ENCODE results near the gene UGT1A8.
A peak's percentile ranks its signal among the peaks of the same experiment; 100 is the strongest.

The UGT1A8 gene

DNA sequence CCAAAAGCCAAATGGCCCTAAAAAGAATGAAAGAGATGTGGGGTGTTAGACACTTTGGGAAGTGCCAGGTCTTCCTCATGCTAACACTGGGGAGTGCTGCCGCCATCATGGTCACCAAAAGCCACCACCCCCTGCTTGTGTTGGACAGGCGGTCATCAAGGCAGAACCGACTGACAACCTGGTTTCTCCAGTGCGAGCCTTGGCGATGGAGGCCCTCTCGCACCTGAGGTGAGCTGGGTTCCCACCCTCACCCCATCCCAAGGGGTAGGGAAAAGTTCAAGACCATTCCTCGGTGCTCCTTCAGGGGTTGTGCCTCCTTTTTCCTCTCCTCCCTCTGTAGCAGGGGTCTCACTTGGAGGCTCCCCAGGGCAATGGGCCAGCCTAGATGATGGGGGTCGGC lies 194.3 kb downstream of the UGT1A8 start:
- CTCF ChIA-PET, result no interaction called here
- no peak overlapping the region for H3K27ac Mint-ChIP-seq
- H3K27me3 Mint-ChIP-seq, result peaks cover 35% of the 10 kb centered on the region
- no peaks in the 10 kb centered on the region for H3K4me1 Mint-ChIP-seq
- no peaks in the 10 kb centered on the region for H3K36me3 Mint-ChIP-seq
- peak; percentile 10 for DNase-seq
- H3K9me3 Mint-ChIP-seq, result no peaks in the 10 kb centered on the region
- no peak overlapping the region for H3K4me3 Mint-ChIP-seq

GRCh38 chr2:233813236-233814055 lies 196.0 kb downstream of the UGT1A8 start:
- no peaks in the 10 kb centered on the region for H3K9me3 Mint-ChIP-seq

GRCh38 chr2:233814056-233814835 lies 196.8 kb downstream of the UGT1A8 start:
- H3K9me3 Mint-ChIP-seq, result no peaks in the 10 kb centered on the region
- no peak overlapping the region for H3K27ac Mint-ChIP-seq
- no peaks in the 10 kb centered on the region for H3K4me1 Mint-ChIP-seq
- peaks cover 35% of the 10 kb centered on the region for H3K27me3 Mint-ChIP-seq
- H3K36me3 Mint-ChIP-seq, result no peaks in the 10 kb centered on the region
- CTCF ChIA-PET, result no interaction called here
- no peak overlapping the region for H3K4me3 Mint-ChIP-seq
- DNase-seq, result peak; percentile 19

More at GRCh38 chr2:233813236-233814055, 196.0 kb downstream of the UGT1A8 start:
- no peaks in the 10 kb centered on the region for H3K36me3 Mint-ChIP-seq
- CTCF ChIA-PET, result no interaction called here
- no peak overlapping the region for H3K27ac Mint-ChIP-seq
- DNase-seq, result no peak
- H3K4me1 Mint-ChIP-seq, result no peaks in the 10 kb centered on the region
- peaks cover 40% of the 10 kb centered on the region for H3K27me3 Mint-ChIP-seq
- H3K4me3 Mint-ChIP-seq, result no peak overlapping the region

DNA sequence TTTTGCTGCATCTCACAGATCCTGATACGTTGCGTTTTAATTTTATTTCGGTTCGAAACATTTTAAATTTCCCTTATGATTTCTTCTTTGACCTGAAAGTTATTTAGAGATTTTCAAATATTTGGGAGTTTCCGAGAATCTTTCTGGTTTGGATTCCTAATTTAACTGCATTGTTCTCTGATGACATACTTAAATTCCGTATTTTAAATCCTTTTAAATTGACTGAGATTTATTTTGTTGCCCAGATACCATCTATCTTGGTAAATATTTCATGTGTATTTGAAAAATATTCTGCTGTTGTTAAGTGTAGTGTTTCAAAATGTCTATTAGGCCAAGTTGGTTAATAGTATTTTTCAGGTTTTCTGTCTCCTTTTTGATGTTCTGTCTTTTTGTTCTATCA lies 198.4 kb downstream of the UGT1A8 start:
- CTCF ChIA-PET, result no interaction called here

DNA sequence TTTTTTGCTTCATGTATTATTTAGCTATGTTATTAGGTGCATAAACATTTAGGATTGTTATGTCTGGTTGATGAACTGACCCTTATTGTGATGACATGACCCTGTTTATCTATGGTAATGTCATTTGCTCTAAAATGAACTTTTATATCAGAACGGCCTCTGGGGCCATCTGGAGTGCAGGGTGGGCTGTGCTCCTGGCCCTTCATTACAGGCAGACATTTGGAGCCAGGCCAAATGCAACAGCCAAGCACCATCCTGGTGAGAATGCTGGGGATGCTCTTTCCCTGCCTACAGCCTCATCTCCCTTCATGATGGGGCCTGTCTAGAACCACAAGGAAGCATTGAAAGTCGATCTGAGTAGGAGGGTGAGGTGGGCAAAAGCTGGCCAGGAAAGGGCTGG lies 198.9 kb downstream of the UGT1A8 start:
- no peaks in the 10 kb centered on the region for H3K9me3 Mint-ChIP-seq
- no peak overlapping the region for H3K4me3 Mint-ChIP-seq
- H3K27ac Mint-ChIP-seq, result no peak overlapping the region
- CTCF ChIA-PET, result no interaction called here
- H3K36me3 Mint-ChIP-seq, result no peaks in the 10 kb centered on the region
- no peak for DNase-seq
- H3K4me1 Mint-ChIP-seq, result no peaks in the 10 kb centered on the region
- peaks cover 26% of the 10 kb centered on the region for H3K27me3 Mint-ChIP-seq

More for the DNA sequence above, 198.4 kb downstream of the UGT1A8 start:
- no peak for DNase-seq
- Mint-ChIP-seq H3K4me3 (no peak overlapping the region), H3K36me3 (no peaks in the 10 kb centered on the region), H3K27ac (no peak overlapping the region), H3K27me3 (peaks cover 27% of the 10 kb centered on the region), H3K9me3 (no peaks in the 10 kb centered on the region), H3K4me1 (no peaks in the 10 kb centered on the region)

- no peak for DNase-seq
- no peaks in the 10 kb centered on the region for H3K36me3 Mint-ChIP-seq
- H3K4me1 Mint-ChIP-seq, result no peaks in the 10 kb centered on the region
- no peak overlapping the region for H3K4me3 Mint-ChIP-seq
- CTCF ChIA-PET, result no interaction called here
- H3K27me3 Mint-ChIP-seq, result peaks cover 26% of the 10 kb centered on the region
- no peaks in the 10 kb centered on the region for H3K9me3 Mint-ChIP-seq
- no peak overlapping the region for H3K27ac Mint-ChIP-seq
These were observed 199.3 kb downstream of the UGT1A8 start for GRCh38 chr2:233816771-233817170.

DNA sequence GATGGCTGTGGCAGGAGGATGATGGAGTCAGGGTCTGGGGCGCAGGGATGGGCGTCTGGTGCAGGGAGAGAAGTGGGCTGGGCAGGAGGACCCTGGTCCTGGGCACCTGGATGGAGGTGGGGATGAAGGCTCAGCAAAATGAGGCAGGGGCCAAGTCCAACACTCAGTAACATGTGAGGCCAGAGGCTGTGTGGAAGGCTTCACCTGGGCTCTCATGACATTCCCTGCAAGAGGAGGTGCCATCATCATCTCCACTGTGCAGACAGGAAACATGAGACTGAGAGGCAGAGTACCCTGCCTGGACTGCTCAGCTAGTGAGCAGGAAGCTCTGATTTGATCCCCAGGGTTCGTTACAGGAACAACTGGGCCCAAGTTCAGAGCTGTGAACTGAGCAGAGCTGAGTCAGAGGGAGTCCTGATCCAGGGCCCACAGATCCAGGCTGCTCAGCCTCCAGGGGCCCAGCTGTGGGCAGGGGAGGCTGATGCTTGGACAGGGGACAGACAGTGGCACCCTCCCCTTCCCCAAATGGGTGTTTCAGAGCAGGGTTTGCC lies 200.0 kb downstream of the UGT1A8 start:
- Mint-ChIP-seq H3K4me1 (no peaks in the 10 kb centered on the region), H3K27me3 (peaks cover 26% of the 10 kb centered on the region), H3K36me3 (no peaks in the 10 kb centered on the region), H3K27ac (no peak overlapping the region), H3K9me3 (no peaks in the 10 kb centered on the region), H3K4me3 (no peak overlapping the region)
- CTCF ChIA-PET, result no interaction called here
- peak; percentile 16 for DNase-seq

DNA sequence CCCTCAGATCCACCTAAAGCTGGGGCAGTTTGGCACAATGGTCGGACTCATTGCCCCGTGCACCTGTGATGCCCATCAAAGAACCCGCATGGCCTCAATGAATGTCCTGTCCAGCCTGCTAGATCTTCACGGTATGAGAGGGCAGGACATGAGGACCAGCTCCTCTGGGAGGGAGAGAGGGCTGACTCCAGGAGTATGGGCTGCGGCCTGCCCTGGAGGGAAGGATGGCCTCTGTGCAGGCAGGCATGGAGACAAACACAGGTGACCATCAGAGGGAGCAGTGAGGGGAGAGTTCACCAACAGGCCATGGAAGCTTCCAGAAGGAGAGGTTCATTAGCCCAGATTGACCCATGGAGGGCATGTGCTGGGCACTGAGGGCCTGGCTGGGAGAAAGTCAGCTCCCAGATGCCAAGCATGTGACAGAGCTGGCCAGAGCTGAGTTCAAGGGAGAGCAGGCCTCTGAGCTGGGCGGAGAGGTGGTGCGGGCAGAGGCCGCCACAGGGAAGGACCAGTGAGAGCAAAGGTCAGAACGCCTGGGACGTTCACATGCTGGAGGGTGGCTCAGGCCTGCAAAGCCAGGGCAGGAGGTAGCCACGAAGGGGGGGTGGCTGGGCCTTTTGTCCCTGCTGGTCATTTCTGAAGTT lies 200.7 kb downstream of the UGT1A8 start:
- no peaks in the 10 kb centered on the region for H3K4me1 Mint-ChIP-seq
- peak; percentile 18 for DNase-seq
- no peak overlapping the region for H3K27ac Mint-ChIP-seq
- peaks cover 26% of the 10 kb centered on the region for H3K27me3 Mint-ChIP-seq
- H3K4me3 Mint-ChIP-seq, result no peak overlapping the region
- CTCF ChIA-PET, result no interaction called here
- H3K9me3 Mint-ChIP-seq, result no peaks in the 10 kb centered on the region
- no peaks in the 10 kb centered on the region for H3K36me3 Mint-ChIP-seq

DNA sequence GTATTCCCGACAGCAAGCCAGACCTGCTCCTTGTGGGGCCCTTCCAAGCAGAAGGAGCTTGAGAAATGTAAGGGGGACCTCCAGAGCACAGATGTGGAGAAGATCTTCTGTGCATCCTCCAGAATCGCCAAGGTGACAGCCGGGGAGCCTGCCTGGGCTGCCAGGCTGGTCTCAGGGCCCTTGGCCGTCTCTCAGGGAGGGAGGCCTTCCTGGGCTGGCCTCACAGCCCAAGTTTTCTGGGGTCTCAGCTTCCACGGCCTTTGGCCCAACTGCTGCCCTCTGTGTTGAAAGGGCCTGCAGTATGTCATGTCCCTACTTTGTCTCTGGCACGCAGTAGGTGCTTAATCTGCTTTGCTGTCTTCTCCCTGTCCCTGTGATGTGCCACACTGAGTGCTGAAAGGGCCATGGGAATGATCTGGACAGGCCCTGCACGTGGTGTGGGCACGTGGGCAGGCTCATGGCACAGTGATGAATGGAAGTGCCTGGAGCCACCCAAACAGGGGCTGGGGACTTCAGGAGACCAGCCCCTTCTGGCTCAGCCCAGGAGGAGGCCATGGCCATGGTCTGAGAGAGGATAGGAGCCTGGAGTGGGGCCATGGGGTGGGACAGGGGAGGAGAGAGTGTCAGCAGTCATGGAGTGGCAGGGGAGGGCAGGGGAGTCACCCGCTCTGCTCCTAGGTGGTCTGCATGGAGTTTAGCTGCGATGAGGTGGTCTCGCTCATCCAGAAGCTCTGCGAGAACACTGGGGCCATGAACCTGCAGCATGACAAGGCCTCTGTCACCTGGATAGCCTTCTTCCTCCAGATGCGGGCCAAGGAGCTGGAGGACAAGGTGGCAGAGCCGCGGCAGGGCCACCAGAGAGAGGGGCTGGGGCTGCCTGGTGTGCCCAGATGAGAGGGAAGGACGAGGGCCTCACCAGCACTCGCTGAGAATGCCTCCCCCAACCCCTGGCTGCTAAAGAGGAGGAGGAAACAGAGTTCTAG lies 201.5 kb downstream of the UGT1A8 start:
- no peaks in the 10 kb centered on the region for H3K4me1 Mint-ChIP-seq
- CTCF ChIA-PET, result no interaction called here
- H3K27ac Mint-ChIP-seq, result no peak overlapping the region
- no peak overlapping the region for H3K4me3 Mint-ChIP-seq
- peak; percentile 6 for DNase-seq
- peaks cover 29% of the 10 kb centered on the region for H3K27me3 Mint-ChIP-seq
- no peaks in the 10 kb centered on the region for H3K36me3 Mint-ChIP-seq
- no peaks in the 10 kb centered on the region for H3K9me3 Mint-ChIP-seq

GRCh38 chr2:233819884-233820773 lies 202.7 kb downstream of the UGT1A8 start:
- no peaks in the 10 kb centered on the region for H3K4me1 Mint-ChIP-seq
- H3K27ac Mint-ChIP-seq, result no peak overlapping the region
- no peak overlapping the region for H3K4me3 Mint-ChIP-seq
- CTCF ChIA-PET, result no interaction called here
- H3K27me3 Mint-ChIP-seq, result peaks cover 23% of the 10 kb centered on the region
- DNase-seq, result peak; percentile 17
- H3K36me3 Mint-ChIP-seq, result no peaks in the 10 kb centered on the region
- H3K9me3 Mint-ChIP-seq, result no peaks in the 10 kb centered on the region

- H3K4me1 Mint-ChIP-seq, result no peaks in the 10 kb centered on the region
- no peaks in the 10 kb centered on the region for H3K9me3 Mint-ChIP-seq
- H3K27ac Mint-ChIP-seq, result no peak overlapping the region
- DNase-seq, result peak; percentile 4
- H3K4me3 Mint-ChIP-seq, result no peak overlapping the region
- peaks cover 24% of the 10 kb centered on the region for H3K27me3 Mint-ChIP-seq
- CTCF ChIA-PET, result no interaction called here
- no peaks in the 10 kb centered on the region for H3K36me3 Mint-ChIP-seq
These were observed 203.3 kb downstream of the UGT1A8 start for GRCh38 chr2:233820774-233821105.

- H3K36me3 Mint-ChIP-seq, result no peaks in the 10 kb centered on the region
- peaks cover 24% of the 10 kb centered on the region for H3K27me3 Mint-ChIP-seq
- H3K4me3 Mint-ChIP-seq, result no peak overlapping the region
- CTCF ChIA-PET, result no interaction called here
- peak; percentile 14 for DNase-seq
- no peak overlapping the region for H3K27ac Mint-ChIP-seq
- H3K4me1 Mint-ChIP-seq, result no peaks in the 10 kb centered on the region
- H3K9me3 Mint-ChIP-seq, result no peaks in the 10 kb centered on the region
These were observed 203.8 kb downstream of the UGT1A8 start for GRCh38 chr2:233821196-233821595.

DNA sequence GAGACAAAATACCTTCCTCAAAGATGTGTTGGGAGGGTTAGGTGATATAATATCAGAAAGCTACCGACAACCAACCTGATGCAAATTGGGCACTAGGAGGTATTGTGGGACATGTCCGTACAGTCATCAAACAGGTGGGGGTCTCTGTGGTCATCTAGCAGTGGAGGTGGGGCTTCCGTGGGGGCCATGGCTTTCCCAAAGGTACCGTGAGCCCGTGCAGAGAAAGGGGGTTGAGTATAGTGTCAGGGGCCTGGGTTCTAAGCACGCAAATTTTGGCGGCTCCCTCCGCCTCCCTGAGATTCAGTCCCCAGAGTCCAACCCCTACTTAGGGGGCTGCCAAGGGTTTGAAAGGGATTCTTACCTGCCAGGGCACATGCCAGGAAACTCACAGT lies 204.3 kb downstream of the UGT1A8 start:
- Mint-ChIP-seq H3K36me3 (no peaks in the 10 kb centered on the region), H3K27me3 (peaks cover 20% of the 10 kb centered on the region), H3K4me1 (no peaks in the 10 kb centered on the region), H3K4me3 (no peak overlapping the region), H3K9me3 (no peaks in the 10 kb centered on the region), H3K27ac (no peak overlapping the region)
- peak; percentile 8 for DNase-seq
- CTCF ChIA-PET, result no interaction called here
